Muscle of leg (tissue), 11 donors: ENCODE data around the gene JMJD1C. TPM values are rescaled to one million over a fixed set of nuclear protein-coding genes. Genes with fewer than 3 reads are reported as not detected.
A peak's percentile ranks its signal among the peaks of the same experiment; 100 is the strongest.

ENCODE experiments used
- DNase-seq: peaks from one replicate; pipeline ENCODE4 v3.0.0; 2013
- H3K27ac ChIP-seq: one replicate; pipeline ENCODE4 v1.5.1; 2013; ENCODE audit warnings: mild to moderate bottlenecking, low read length, control low read depth
- H3K27me3 ChIP-seq: one replicate; pipeline ENCODE4 v1.6.1; 2013; ENCODE audit warnings: low read length; ENCODE audit not compliant: control insufficient read depth, insufficient read depth
- H3K36me3 ChIP-seq: one replicate; pipeline ENCODE4 v1.6.1; 2013; ENCODE audit warnings: low read length; ENCODE audit not compliant: control insufficient read depth, insufficient read depth
- H3K4me1 ChIP-seq: one replicate; pipeline ENCODE4 v1.6.1; 2013; ENCODE audit warnings: low read length; ENCODE audit not compliant: control insufficient read depth, insufficient read depth
- H3K4me3 ChIP-seq: one replicate; pipeline ENCODE4 v1.5.1; 2013; ENCODE audit warnings: low read length, control low read depth
- H3K9me3 ChIP-seq: replicated peaks from 2 replicates; pipeline ENCODE4 v1.6.1; 2013; ENCODE audit warnings: low read depth, low read length; ENCODE audit not compliant: control insufficient read depth
- WGBS: methylation state at CpG from one replicate; pipeline ENCODE4 v1.1.5; 2013; ENCODE audit warnings: missing lambda C conversion rate; ENCODE audit not compliant: insufficient coverage; 5-methylcytosine and 5-hydroxymethylcytosine counted together
- polyA plus RNA-seq, 8 donors: library from polyadenylated mRNA; unstranded; fragments of 120-200 nt; gene quantifications; one replicate each; pipeline versions ENCODE4 v1.2.1 to v1.2.3, GENCODE V29; 2013; ENCODE audit warnings: inconsistent platforms in 1 of 8, low replicate concordance in 1 of 8; ENCODE audit not compliant: insufficient read length in 8 of 8, insufficient read depth in 1 of 8
- total RNA-seq: library from RNA; stranded (reverse); fragments of 120-200 nt; gene quantifications from one replicate; pipeline ENCODE4 v1.2.4, GENCODE V29; 2013

JMJD1C gene
- total and polyA plus RNA-seq, 9 donors = 55.5 to 104 (median 74.7) TPM

GRCh38 chr10:63256009-63256773 lies 209.6 kb downstream of the JMJD1C start:
- peak; percentile 69 for DNase-seq
- no peak overlapping the region for H3K27ac ChIP-seq
- no CpG with 5 or more reads among the region's 3 CpGs for WGBS
- no peaks in the 10 kb centered on the region for H3K27me3 ChIP-seq
- H3K9me3 ChIP-seq = no peaks in the 10 kb centered on the region
- peaks cover 7% of the 10 kb centered on the region for H3K36me3 ChIP-seq
- peaks cover under 1% of the 10 kb centered on the region for H3K4me1 ChIP-seq
- H3K4me3 ChIP-seq = no peak overlapping the region

GRCh38 chr10:63255316-63255715 lies 210.5 kb downstream of the JMJD1C start:
- 90% methylated on average over 2 of the region's 4 CpGs for WGBS

GRCh38 chr10:63253040-63253439 lies 212.7 kb downstream of the JMJD1C start:
- WGBS = 100% methylated on average over 1 of the region's 4 CpGs
- H3K27me3 ChIP-seq = no peaks in the 10 kb centered on the region
- no peak overlapping the region for H3K4me3 ChIP-seq
- peaks cover 3% of the 10 kb centered on the region for H3K36me3 ChIP-seq
- H3K27ac ChIP-seq = no peak overlapping the region
- DNase-seq = no peak
- no peaks in the 10 kb centered on the region for H3K9me3 ChIP-seq
- H3K4me1 ChIP-seq = no peaks in the 10 kb centered on the region

More at GRCh38 chr10:63255316-63255715, 210.5 kb downstream of the JMJD1C start:
- Histone ChIP-seq H3K36me3 (peaks cover 2% of the 10 kb centered on the region), H3K27me3 (no peaks in the 10 kb centered on the region), H3K9me3 (no peaks in the 10 kb centered on the region), H3K4me3 (no peak overlapping the region), H3K4me1 (no peaks in the 10 kb centered on the region), H3K27ac (no peak overlapping the region)
- no peak for DNase-seq

GRCh38 chr10:63252095-63252762 lies 213.5 kb downstream of the JMJD1C start:
- H3K4me1 ChIP-seq = no peaks in the 10 kb centered on the region
- no peak overlapping the region for H3K27ac ChIP-seq

GRCh38 chr10:63250032-63250431 lies 215.7 kb downstream of the JMJD1C start:
- WGBS = no CpG with 5 or more reads among the region's 2 CpGs
- no peak overlapping the region for H3K27ac ChIP-seq
- H3K27me3 ChIP-seq = no peaks in the 10 kb centered on the region
- no peaks in the 10 kb centered on the region for H3K9me3 ChIP-seq
- H3K4me1 ChIP-seq = no peaks in the 10 kb centered on the region
- peaks cover 3% of the 10 kb centered on the region for H3K36me3 ChIP-seq
- DNase-seq = no peak
- no peak overlapping the region for H3K4me3 ChIP-seq

More at GRCh38 chr10:63252095-63252762, 213.5 kb downstream of the JMJD1C start:
- no peak for DNase-seq
- Histone ChIP-seq H3K9me3 (no peaks in the 10 kb centered on the region), H3K27me3 (no peaks in the 10 kb centered on the region), H3K36me3 (peaks cover 3% of the 10 kb centered on the region), H3K4me3 (no peak overlapping the region)

- Histone ChIP-seq H3K27ac (no peak overlapping the region), H3K9me3 (no peaks in the 10 kb centered on the region), H3K4me3 (no peak overlapping the region), H3K27me3 (no peaks in the 10 kb centered on the region), H3K4me1 (peaks cover 4% of the 10 kb centered on the region), H3K36me3 (peaks cover 11% of the 10 kb centered on the region)
- WGBS = 100% methylated on average over 2 of the region's 4 CpGs
- DNase-seq = no peak
Observed at GRCh38 chr10:63247771-63248170, 218.0 kb downstream of the JMJD1C start.

GRCh38 chr10:63246356-63246755 lies 219.4 kb downstream of the JMJD1C start:
- Histone ChIP-seq H3K27me3 (no peaks in the 10 kb centered on the region), H3K4me3 (no peak overlapping the region), H3K36me3 (peaks cover 11% of the 10 kb centered on the region), H3K27ac (no peak overlapping the region), H3K9me3 (no peaks in the 10 kb centered on the region), H3K4me1 (peaks cover 4% of the 10 kb centered on the region)
- DNase-seq = no peak
- WGBS = 100% methylated on average over 2 of the region's 3 CpGs

- Histone ChIP-seq H3K4me1 (peaks cover 4% of the 10 kb centered on the region), H3K36me3 (peaks cover 8% of the 10 kb centered on the region), H3K27me3 (no peaks in the 10 kb centered on the region), H3K27ac (no peak overlapping the region), H3K4me3 (no peak overlapping the region), H3K9me3 (no peaks in the 10 kb centered on the region)
- 80% methylated on average over 1 of the region's 2 CpGs for WGBS
- DNase-seq = no peak
Observed at GRCh38 chr10:63241841-63242281, 223.9 kb downstream of the JMJD1C start.

- Histone ChIP-seq H3K36me3 (peaks cover 8% of the 10 kb centered on the region), H3K9me3 (no peaks in the 10 kb centered on the region), H3K27ac (no peak overlapping the region), H3K4me3 (no peak overlapping the region), H3K4me1 (peaks cover 6% of the 10 kb centered on the region), H3K27me3 (no peaks in the 10 kb centered on the region)
- no CpG with 5 or more reads among the region's 6 CpGs for WGBS
- DNase-seq = no peak
Observed at GRCh38 chr10:63240807-63241206, 225.0 kb downstream of the JMJD1C start.

GRCh38 chr10:63238501-63238900 lies 227.3 kb downstream of the JMJD1C start:
- Histone ChIP-seq H3K4me3 (no peak overlapping the region), H3K27ac (no peak overlapping the region), H3K27me3 (no peaks in the 10 kb centered on the region), H3K36me3 (no peaks in the 10 kb centered on the region), H3K4me1 (peaks cover 2% of the 10 kb centered on the region), H3K9me3 (no peaks in the 10 kb centered on the region)
- WGBS = no CpG with 5 or more reads among the region's 1 CpG
- peak; percentile 50 for DNase-seq
